ENCODE results near the gene COQ9. TPM values are rescaled to one million over a fixed set of nuclear protein-coding genes. Genes with fewer than 3 reads are reported as not detected.

Gene COQ9
- total and polyA plus RNA-seq, 2 of the 4 experiments (the other 2 are of a cell fraction) = 57.9 to 58.5 TPM

DNA sequence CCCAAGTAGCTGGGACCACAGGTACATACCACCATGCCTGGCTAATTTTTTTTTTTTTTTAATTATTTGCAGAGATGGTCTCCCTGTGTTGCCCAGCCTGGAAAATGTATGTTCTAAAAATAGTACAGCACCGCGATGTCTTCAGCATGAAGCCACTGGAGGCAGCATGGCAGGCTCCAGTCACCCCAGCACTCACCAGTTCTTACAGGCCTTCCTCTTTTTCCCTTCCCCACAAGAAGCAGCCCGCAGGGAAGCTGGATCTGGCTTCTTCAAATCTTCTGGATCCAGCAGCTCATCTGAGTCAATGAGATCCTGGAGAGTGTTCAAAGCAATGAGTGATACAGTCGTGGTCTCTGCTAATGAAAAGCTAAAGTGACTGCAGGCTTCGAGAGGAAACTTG lies 16.3 kb upstream of the COQ9 start:
- Histone ChIP-seq H2AK9ac (replicated peaks; ENCODE audit: low read depth, low read length, poor library complexity) (no peak overlapping the region), H3K27me3 (ENCODE audit: control insufficient read depth, insufficient read depth, low read length) (no peaks in the 10 kb centered on the region), H3K4me2 (ENCODE audit: low read depth, low read length) (no peak overlapping the region), H3K14ac (replicated peaks; ENCODE audit: low read depth, low read length) (no peak overlapping the region), H2AFZ (replicated peaks; ENCODE audit: low read length, poor library complexity) (no peak overlapping the region), H2AK5ac (ENCODE audit: low read depth, low read length) (no peak overlapping the region), H4K20me1 (ENCODE audit: insufficient read depth, low read length) (no peaks in the 10 kb centered on the region), H3K27ac (ENCODE audit: insufficient read depth, low read length) (no peak overlapping the region), H3K56ac (ENCODE audit: extremely low read depth, insufficient read depth, low read length) (no peak overlapping the region), H3K4me1 (ENCODE audit: control insufficient read depth, insufficient read depth, low read length) (no peaks in the 10 kb centered on the region; the same call in 1 of the 2 replicates), H4K5ac (ENCODE audit: low read depth, low read length) (no peak overlapping the region), H3K9ac (ENCODE audit: low read depth, low read length) (no peak overlapping the region), H2BK120ac (ENCODE audit: low read depth, low read length) (no peak overlapping the region), H3K9me1 (ENCODE audit: insufficient read depth, low read length) (no peaks in the 10 kb centered on the region), H2BK20ac (ENCODE audit: low read depth, low read length) (no peak overlapping the region), H3K18ac (ENCODE audit: low read depth, low read length) (no peak overlapping the region), H3K36me3 (ENCODE audit: control insufficient read depth, insufficient read depth, low read length) (peaks cover 58% of the 10 kb centered on the region), H2BK15ac (ENCODE audit: low read depth, low read length) (no peak overlapping the region), H4K91ac (ENCODE audit: insufficient read depth, low read depth, low read length) (no peak overlapping the region), H3K23ac (ENCODE audit: low read depth, low read length) (no peak overlapping the region), H3K9me3 (ENCODE audit: control insufficient read depth, insufficient read depth, low read length) (no peaks in the 10 kb centered on the region), H3K4me3 (ENCODE audit: insufficient read depth, low read depth, low read length) (no peak overlapping the region), H4K8ac (ENCODE audit: low read depth in 2 of 2, low read length in 2 of 2) (no peak overlapping the region), H3K4ac (ENCODE audit: low read depth, low read length) (no peak overlapping the region), H3K79me1 (ENCODE audit: low read depth in 1 of 2, low read length in 2 of 2) (0 out of 4 replicates have a peak, but pooled peaks cover 0 to 3% of the 10 kb centered on the region in 2 experiments), H2BK5ac (ENCODE audit: low read depth, low read length, poor library complexity, severe bottlenecking) (no peak overlapping the region)
- 80% methylated on average over 1 of the region's 5 CpGs; no CpG with 5 or more reads in 1 of the 2 experiments for WGBS, 2 experiments (ENCODE audit: extremely low coverage in 2 of 2, insufficient read length in 1 of 2)
- ChIA-PET CTCF (no interaction called here), POLR2A (ENCODE audit: unreplicated experiment) (no interaction called here)
- intact Hi-C loops (cut with micrococcal nuclease) = no loop called here
- DNase-seq (no peak), ATAC-seq (ENCODE audit: low read depth) (no peak)
- TF ChIP-seq CEBPB (IDR thresholded peaks at IDR 0.05; ENCODE audit: low read depth, low read length) (no peak), FOS (IDR thresholded peaks at IDR 0.05; ENCODE audit: low read depth, low read length) (no peak), RFX5 (IDR thresholded peaks at IDR 0.05; ENCODE audit: low read depth, low read length) (no peak), SMC3 (IDR thresholded peaks at IDR 0.05; ENCODE audit: low read depth, low read length) (no peak), RAD21 (IDR thresholded peaks at IDR 0.05; ENCODE audit: low read length) (no peak)
- dilution Hi-C loops (cut with HindIII; ENCODE audit: low sequenced_read_pairs, unreplicated experiment) = no loop called here
- no TSS peak for BruUV-seq (replicated peaks)
- in situ Hi-C loops (cut with MboI; ENCODE audit: low sequenced_read_pairs) = no loop called here
